ENCODE measurements around the gene BCL10. TPM values are rescaled to one million over a fixed set of nuclear protein-coding genes. Genes with fewer than 3 reads are reported as not detected.

The BCL10 gene
- total and polyA plus RNA-seq, 2 of the 8 experiments (the other 6 are each of a cell fraction or from before 2014, with no cell fraction given), result 7.4 to 29.6 TPM

GRCh38 chr1:85277802-85278201 is 1.4 kb upstream of the BCL10 start:
- peaks cover 0 to 6% (median 3%) of the 10 kb centered on the region in 4 experiments; a peak in 4 of 7 replicates for H3K4me1 ChIP-seq (replicated peaks in 1 of 4; ENCODE audit: control insufficient read depth in 3 of 4, insufficient read depth in 4 of 4, low read length in 3 of 4)
- H4K5ac ChIP-seq (ENCODE audit: insufficient read length, low read depth, low read length), result no peak overlapping the region
- no peak overlapping the region for H3K9ac ChIP-seq (replicated peaks in 1 of 4; ENCODE audit: extremely low read depth in 1 of 4, low read depth in 3 of 4, low read length in 3 of 4)
- H3K79me1 ChIP-seq (ENCODE audit: low read depth, low read length), result 0 out of 2 replicates have a peak, but pooled peaks cover 2% of the 10 kb centered on the region
- peaks cover 7% of the 10 kb centered on the region for H3K23me2 ChIP-seq (ENCODE audit: low read depth, low read length)
- no peak overlapping the region for H3K18ac ChIP-seq (ENCODE audit: extremely low read depth, low read length)
- no peak overlapping the region for H3K23ac ChIP-seq (ENCODE audit: insufficient read length)
- WGBS, 2 experiments (ENCODE audit: extremely low coverage in 1 of 2, insufficient coverage in 1 of 2, insufficient read length in 1 of 2, insufficient replicate concordance in 2 of 2, low coverage in 1 of 2, low lambda C conversion rate in 2 of 2, missing lambda C conversion rate in 1 of 2), result 88% methylated on average over 4 of the region's 4 CpGs; no CpG with 5 or more reads in 1 of the 2 experiments
- no peak overlapping the region for H2AK5ac ChIP-seq (ENCODE audit: low read depth, low read length)
- no peak overlapping the region for H2BK20ac ChIP-seq (ENCODE audit: low read length)
- H4K91ac ChIP-seq (replicated peaks; ENCODE audit: insufficient read length, low read length), result no peak overlapping the region
- H2BK12ac ChIP-seq (ENCODE audit: low read depth, low read length), result no peak overlapping the region
- no peak overlapping the region; a peak in 1 of 4 replicates for H3K4me2 ChIP-seq (ENCODE audit: insufficient read depth in 1 of 2, low read depth in 2 of 2, low read length in 2 of 2)
- H2AFZ ChIP-seq (ENCODE audit: low read length), result peak overlapping the region; percentile 24; the same call in 1 of the 2 replicates
- no peak overlapping the region for H3K4ac ChIP-seq (replicated peaks; ENCODE audit: insufficient read length, low read depth, low read length)
- POLR2A ChIA-PET (ENCODE audit: partially characterized antibody), result interaction anchor here (1.0 to 1.2 kb wide), 2 partner anchors 18 to 303 kb away, joined by 3 to 4 read pairs; partner anchors contain the start of gene C1orf52
- no peak overlapping the region for H2BK5ac ChIP-seq (ENCODE audit: low read depth, low read length)
- H2BK120ac ChIP-seq (replicated peaks; ENCODE audit: low read depth, low read length), result no peak overlapping the region
- DNase-seq (ENCODE audit: low read depth in 1 of 2, low spot score in 2 of 2) (no peak), FAIRE-seq (no peak)
- no peak overlapping the region for H3K56ac ChIP-seq (replicated peaks; ENCODE audit: insufficient read length, low read depth, low read length)
- CTCF ChIA-PET (ENCODE audit: partially characterized antibody), result interaction anchor here (0.6 to 9.5 kb wide), 5 partner anchors 17 to 96 kb away, joined by 3 to 65 read pairs (median 7); partner anchors contain the start of gene C1orf52
- peaks cover 0 to 2% of the 10 kb centered on the region in 2 experiments for H4K20me1 ChIP-seq (replicated peaks in 1 of 2; ENCODE audit: control insufficient read depth in 1 of 2, insufficient read depth in 2 of 2, low read length in 2 of 2)
- H3K4me3 ChIP-seq (ENCODE audit: extremely low read depth in 1 of 4, insufficient read depth in 2 of 4, low read depth in 3 of 4, low read length in 4 of 4), result 0 out of 8 replicates have a peak overlapping the region, but pooled peaks of 1 of the 4 experiments have one; percentile 85
- peaks cover 9 to 32% of the 10 kb centered on the region in 2 experiments for H3K79me2 ChIP-seq (ENCODE audit: control insufficient read depth in 1 of 2, insufficient read depth in 2 of 2, low read length in 2 of 2)
- no peak overlapping the region for H3K27ac ChIP-seq (ENCODE audit: low read depth, low read length)
- TF ChIP-seq SP1 (IDR thresholded peaks at IDR 0.05; ENCODE audit: low read depth, low read length), result no peak
- H2BK15ac ChIP-seq (ENCODE audit: low read length), result no peak overlapping the region
- no peaks in the 10 kb centered on the region for H3K9me3 ChIP-seq (ENCODE audit: insufficient read depth in 2 of 2, low read depth in 1 of 2, low read length in 1 of 2)
- no peaks in the 10 kb centered on the region for H3K36me3 ChIP-seq (ENCODE audit: control insufficient read depth in 2 of 4, insufficient read depth in 4 of 4, low read length in 3 of 4)
- H3K27me3 ChIP-seq (replicated peaks in 1 of 4; ENCODE audit: control insufficient read depth in 3 of 4, extremely low read depth in 1 of 4, insufficient read depth in 3 of 4, low read length in 3 of 4), result no peaks in the 10 kb centered on the region
- no peak overlapping the region for H3K14ac ChIP-seq (ENCODE audit: insufficient read length)
- peak overlapping the region; percentile 19; the same call in 1 of the 2 replicates for H4K8ac ChIP-seq (ENCODE audit: extremely low read depth, insufficient read depth, low read length)

Measured in H1 (cell line).